ENCODE measurements around the gene BIN1. TPM values are rescaled to one million over a fixed set of nuclear protein-coding genes. Genes with fewer than 3 reads are reported as not detected.

Gene BIN1
- total RNA-seq, 1 donor from 2014 or later = 99.0 TPM

DNA sequence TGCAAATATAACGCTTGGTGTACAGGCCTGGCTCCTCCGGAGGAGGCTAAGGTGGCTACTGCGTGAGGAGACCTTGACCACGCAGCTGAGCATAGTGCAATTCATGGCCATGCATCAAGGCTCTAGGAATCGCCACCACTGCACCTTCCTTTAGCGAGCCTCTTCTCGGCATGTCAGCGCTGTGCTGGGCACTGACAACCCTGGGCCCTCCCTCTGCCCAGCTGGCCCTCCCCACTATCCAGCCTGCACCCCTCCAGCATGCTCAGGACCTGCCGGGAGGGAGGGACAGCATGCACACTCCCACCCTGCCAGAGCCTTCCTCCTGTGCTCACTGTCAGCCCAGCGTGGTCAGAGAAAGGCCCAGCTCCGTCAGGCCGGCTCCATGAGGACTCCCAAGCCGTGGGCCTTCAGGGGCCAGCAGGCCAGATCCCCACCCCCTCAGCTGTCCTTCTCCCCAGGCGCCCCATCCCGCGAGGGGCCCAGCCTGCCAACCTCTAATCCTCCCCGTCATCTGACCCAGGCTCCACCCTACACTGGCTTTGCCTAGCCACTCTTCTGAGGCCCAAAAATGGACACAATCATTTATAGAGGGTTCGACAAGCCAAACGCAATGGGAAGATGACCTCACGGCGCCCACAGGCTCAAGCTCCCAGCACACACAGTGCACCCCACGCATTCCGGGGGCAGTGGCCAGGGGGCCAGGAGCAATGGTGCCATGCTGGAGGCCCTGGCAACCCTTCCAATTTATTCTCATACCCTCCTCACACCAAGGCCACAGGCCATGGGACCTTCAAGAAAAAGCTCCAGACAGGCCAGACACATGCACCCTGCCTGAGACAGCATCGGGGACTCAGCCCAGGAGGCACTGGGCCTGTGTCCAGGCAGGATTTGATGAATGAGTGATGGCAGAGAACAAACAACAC lies 3.5 kb downstream of the BIN1 start:
- DNase-seq (ENCODE audit: low read depth) = no peak
- H3K4me3 ChIP-seq (ENCODE audit: low read depth, low read length) = peak overlapping the region; percentile 97
- no peak for TF ChIP-seq CTCF (conservative IDR thresholded peaks at IDR 0.05; ENCODE audit: low read depth, low read length)

DNA sequence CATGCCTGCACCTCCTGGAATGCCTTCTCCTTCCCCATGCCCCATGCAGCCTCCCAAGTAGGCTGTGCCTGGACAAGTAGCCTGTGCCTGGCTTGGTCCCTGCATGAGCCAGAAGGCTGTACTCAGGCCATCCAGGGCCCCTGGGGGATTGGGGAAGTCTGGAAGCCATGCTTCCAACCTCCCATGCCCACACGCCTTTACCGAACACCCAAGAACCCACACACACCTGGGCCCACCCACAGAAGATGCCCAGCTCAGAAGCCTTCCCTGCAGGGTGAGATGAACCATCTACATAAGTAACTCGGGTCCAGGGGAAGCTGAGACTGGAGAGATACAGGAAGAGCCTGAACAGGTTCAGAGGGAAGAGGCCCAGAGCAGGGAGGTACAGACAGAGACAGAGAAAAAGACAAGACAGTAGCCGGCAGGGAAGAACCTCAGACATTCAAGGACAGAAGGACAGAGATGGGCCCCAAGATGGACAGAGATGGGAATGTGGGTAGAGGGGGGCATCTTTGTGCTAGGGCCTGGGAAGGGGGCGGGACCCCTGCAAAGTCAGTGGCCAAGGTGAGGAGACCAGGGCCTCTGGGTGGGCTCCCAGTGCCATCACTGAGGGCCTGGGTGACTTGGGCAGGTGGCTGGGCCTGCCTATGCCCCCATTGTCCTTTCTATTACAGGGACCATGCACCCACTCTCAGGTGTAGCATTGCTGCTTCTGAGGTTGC lies 4.3 kb downstream of the BIN1 start:
- no peak for DNase-seq (ENCODE audit: low read depth)
- TF ChIP-seq CTCF (conservative IDR thresholded peaks at IDR 0.05; ENCODE audit: low read depth, low read length) = no peak
- peak overlapping the region; percentile 97 for H3K4me3 ChIP-seq (ENCODE audit: low read depth, low read length)

DNA sequence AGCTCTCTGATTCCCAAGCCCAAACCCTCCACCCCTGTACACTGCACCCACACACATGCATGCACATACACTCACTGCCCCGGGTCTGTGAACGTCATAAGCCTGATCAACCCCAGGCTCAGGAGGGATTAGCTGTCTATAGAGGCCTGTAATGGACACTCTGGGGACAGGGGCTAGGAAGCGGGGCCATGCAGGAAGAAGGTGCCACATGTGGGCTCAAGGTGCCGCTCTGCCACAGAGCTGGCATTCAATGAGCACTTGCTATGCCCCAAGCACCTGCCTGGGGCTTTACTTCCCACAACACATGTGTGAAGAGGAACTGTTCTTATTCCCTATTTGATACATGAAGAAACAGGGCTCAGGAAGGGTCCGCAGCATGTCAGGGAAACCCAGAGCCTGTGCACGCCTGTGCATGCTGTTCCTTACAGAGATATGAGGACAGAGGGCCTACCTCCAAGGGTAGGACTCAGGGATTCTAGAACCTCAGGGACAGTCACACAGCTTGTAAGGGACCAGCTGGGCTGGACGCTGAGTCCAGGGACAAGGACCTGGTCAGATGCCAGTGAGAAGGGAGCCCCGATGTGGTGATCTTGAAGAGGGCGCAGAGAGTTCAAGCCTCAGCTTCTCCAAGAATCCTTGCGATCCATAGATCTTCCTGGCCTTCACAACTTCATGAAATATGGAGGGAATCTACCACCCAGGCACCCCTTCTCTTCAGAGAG lies 5.0 kb downstream of the BIN1 start:
- no peak for DNase-seq (ENCODE audit: low read depth)
- no peak for TF ChIP-seq CTCF (conservative IDR thresholded peaks at IDR 0.05; ENCODE audit: low read depth, low read length)
- no peak overlapping the region for H3K4me3 ChIP-seq (ENCODE audit: low read depth, low read length)

GRCh38 chr2:127101048-127101611 lies 5.8 kb downstream of the BIN1 start:
- DNase-seq (ENCODE audit: low read depth) = no peak
- H3K4me3 ChIP-seq (ENCODE audit: low read depth, low read length) = no peak overlapping the region
- TF ChIP-seq CTCF (conservative IDR thresholded peaks at IDR 0.05; ENCODE audit: low read depth, low read length) = no peak

DNA sequence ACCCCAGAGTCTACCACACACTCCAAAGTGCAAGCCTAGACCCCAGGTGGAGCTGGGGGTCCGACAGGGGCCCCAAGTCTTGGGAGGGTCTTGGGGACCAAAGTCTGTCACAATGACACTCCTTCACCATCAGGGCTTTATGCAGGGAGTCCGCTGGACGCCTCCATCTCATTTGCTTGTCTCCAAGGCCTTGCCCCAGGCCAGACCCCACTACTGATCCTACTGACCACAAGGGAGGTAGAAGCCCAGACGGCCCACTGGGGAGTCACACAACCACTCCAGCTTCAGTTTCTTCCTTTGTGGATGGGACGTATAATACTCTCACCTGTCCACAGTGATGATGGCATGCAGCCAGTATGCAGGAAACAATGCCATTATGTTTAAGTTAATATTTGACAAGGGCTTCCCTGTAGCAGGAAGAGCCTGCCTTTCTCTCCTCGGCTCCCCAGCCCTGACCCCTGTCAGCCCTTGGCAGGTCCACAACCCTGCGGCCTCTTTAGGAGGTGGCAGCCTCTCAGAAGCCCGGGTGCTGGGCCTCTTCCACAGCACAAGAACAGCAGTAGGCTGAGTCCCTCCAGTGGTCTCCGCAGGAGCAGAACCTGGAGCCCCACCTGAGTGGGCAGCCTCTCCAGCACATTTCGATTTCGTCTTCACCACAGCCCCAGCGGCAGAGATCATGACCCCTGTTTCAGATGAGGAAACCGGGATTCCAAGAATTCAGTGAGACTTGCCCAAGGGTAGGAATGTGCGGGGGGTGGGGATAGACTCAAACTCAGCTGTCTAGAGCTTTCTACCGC lies 6.5 kb downstream of the BIN1 start:
- H3K4me3 ChIP-seq (ENCODE audit: low read depth, low read length) = peak overlapping the region; percentile 33
- peak; percentile 89 for DNase-seq (ENCODE audit: low read depth)
- TF ChIP-seq CTCF (conservative IDR thresholded peaks at IDR 0.05; ENCODE audit: low read depth, low read length) = peak; percentile 33

DNA sequence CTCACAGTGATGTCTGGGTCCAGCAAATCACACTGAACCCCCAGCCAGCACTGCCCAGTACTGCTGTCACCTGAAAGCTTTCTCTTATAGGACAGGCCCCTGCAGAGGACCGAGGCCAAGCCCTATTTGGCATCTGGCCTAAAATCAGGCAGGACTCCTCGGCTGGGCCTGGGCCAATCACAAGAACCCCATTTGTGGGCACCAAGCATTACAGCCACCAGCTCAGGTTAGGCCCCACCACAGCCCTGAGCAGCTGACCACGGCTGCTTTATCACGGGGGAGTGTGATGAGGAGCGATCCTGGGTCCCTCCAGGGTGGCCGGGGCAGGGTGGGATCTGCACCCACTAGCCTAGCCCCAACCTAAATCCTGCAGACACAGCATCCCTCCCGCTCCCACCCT lies 8.2 kb downstream of the BIN1 start:
- TF ChIP-seq CTCF (conservative IDR thresholded peaks at IDR 0.05; ENCODE audit: low read depth, low read length) = no peak
- H3K4me3 ChIP-seq (ENCODE audit: low read depth, low read length) = no peak overlapping the region
- DNase-seq (ENCODE audit: low read depth) = no peak
